ENCODE data around the gene FBXO40.

The FBXO40 gene

GRCh38 chr3:121619691-121620090, 26.5 kb downstream of the FBXO40 start:
- ATAC-seq: no peak

DNA sequence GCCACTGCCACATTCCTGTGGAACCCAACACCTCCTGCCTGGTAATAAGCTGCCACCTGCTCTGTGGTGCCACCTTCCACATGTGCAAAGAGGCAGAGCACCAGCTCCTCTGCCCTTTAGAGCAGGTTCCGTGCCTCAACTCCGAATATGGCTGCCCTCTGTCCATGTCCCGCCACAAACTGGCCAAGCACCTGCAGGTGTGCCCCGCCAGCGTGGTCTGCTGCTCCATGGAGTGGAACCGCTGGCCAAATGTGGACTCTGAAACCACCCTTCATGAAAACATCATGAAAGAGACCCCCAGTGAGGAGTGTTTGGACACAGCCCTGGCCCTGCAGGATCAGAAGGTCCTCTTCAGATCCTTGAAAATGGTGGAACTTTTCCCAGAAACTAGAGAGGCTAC, 28.3 kb downstream of the FBXO40 start:
- no peak for ATAC-seq
- DNase-seq: no peak

More at GRCh38 chr3:121619691-121620090, 26.5 kb downstream of the FBXO40 start:
- no peak for DNase-seq

GRCh38 chr3:121624147-121624899, 31.1 kb downstream of the FBXO40 start:
- ATAC-seq: no peak
- DNase-seq: no peak

DNA sequence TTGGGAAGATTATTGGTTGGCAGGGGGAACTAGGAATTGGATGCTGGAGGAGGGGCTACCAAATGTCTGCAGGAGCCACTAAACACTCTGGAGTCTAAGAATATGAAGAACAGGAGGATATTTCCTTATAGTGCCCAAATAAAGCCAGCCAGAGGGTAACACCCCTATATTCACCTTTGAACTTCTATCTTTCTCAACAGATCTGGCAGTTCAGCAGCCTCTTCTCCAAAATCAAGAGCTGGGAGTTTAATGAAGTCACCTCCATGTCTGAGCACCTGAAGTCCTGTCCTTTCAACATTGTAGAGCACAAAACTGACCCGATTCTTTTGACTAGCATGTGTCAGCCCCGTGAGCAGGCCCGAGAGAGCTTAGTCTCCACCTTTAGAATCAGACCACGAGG, 33.3 kb downstream of the FBXO40 start:
- DNase-seq (no peak), ATAC-seq (no peak)

- no peak for ATAC-seq
- no peak for DNase-seq
Measured at GRCh38 chr3:121627211-121627610, 34.0 kb downstream of the FBXO40 start.

- no peak for DNase-seq
- no peak for ATAC-seq
Measured at GRCh38 chr3:121627622-121628021, 34.4 kb downstream of the FBXO40 start.

DNA sequence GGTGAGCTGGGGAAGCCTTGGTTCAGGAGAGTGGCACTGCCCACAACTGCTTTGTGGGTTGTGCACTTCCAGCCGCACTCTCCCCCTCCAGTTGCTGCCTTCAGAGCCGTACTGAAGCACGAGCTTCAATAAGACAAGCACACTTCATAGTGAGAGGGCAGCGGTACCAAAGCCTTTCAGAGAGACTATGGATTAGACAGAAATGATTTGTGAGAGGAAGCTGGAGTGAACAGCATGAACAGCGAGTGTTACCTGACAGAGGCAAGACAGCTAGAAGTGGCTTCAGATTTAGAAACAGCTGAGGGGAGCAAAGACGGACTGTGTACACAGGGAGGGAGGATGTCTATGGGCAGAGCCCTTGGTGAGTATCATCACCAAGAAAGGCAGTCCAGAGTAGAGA, 36.4 kb downstream of the FBXO40 start:
- DNase-seq: no peak
- no peak for ATAC-seq

GRCh38 chr3:121630355-121630754, 37.2 kb downstream of the FBXO40 start:
- DNase-seq (no peak), ATAC-seq (no peak)

DNA sequence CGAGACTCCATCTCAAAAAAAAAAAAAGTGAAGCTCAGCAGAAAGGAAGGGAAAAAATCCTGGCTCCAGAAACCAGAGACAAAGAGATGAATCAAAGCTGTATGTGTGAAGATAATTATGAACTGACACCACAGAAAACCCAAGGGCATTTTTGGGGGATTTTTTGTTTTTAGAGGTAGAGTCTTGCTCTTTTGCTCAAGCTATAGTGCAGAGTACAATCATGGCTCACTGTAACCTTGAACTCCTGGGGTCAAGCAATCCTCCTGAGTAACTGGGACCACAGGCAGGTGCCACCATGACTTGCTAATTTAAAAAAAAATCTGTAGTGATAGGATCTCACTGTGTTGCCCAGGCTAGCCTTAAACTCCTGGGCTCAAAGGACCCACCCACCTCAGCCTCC, 44.7 kb downstream of the FBXO40 start:
- DNase-seq (no peak), ATAC-seq (peak; percentile 28)

DNA sequence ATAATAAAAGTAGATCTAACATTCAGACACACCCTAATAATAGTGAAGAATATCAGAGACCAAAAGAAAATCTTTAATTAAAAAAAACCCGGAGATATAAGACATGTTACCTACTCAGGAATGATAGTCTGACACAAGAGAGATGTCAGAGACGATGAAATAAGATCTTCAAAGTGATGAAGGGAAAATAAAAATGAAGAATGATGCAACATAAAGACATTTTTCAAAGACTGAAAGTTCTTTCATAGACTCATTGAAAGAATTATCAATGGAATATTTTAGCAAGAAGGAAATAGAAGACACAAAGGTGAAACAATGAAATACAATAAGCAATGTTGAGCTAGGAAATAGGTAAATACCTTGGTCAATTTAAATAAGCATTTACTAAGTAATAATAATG, 47.9 kb downstream of the FBXO40 start:
- ATAC-seq (no peak), DNase-seq (no peak)

- ATAC-seq (no peak), DNase-seq (no peak)
Measured at GRCh38 chr3:121642601-121643314, 49.6 kb downstream of the FBXO40 start.

- peak; percentile 23 for ATAC-seq
- DNase-seq: no peak
Measured at GRCh38 chr3:121645054-121645453, 51.9 kb downstream of the FBXO40 start.

DNA sequence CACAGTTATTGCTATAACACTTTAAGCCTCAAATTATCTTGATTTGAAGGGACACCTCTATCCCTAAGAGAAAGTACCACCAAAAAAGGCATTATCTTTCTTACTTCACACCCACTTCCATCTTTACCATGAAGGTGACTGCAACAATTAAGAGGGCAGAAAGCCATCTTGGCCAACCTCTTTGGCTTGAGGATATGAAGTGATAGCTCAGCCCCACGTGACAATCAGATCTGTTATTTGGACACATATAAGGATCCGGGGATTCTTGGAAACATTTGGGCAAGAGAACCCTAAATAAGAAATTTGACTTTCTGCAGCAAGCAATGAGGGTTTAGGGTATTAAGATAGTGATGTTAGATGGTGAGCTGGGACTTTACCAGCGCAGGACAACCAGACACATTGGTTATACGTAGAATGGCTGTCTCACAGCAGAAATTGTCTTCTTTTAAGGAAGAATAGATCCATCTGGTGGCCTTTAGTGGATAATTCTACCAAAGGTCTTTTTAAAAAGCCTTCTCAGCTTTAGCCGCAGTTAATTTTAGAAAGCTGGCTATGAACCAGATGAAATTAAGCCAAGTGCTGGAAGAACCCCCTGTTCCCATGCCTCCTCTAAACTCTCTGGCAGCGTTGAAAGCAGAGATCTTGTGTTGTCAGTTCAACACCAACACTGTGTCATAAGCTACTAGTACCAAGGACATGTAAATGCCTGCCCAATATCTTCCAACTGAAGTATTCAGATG, 55.2 kb downstream of the FBXO40 start:
- ATAC-seq (no peak), DNase-seq (no peak)

DNA sequence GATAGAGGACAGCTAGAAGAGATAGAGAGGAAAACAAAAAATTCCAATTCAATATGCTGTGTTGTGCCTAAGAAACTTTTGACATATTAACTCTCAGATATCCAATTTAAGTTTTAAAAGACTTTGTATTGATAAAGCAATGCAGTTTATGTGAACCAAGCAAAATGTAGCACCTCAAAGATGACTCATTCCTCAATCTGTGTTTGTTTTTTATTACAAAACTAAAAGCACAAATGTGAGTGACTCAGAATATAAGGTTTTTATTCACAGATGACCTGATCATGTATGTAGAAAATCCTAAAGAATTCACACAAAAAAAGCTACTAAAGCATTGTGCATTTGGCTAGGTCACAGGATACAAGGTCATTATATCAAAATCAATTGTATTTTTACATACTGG, 56.5 kb downstream of the FBXO40 start:
- DNase-seq (no peak), ATAC-seq (no peak)

GRCh38 chr3:121651684-121652083, 58.5 kb downstream of the FBXO40 start:
- ATAC-seq: no peak

DNA sequence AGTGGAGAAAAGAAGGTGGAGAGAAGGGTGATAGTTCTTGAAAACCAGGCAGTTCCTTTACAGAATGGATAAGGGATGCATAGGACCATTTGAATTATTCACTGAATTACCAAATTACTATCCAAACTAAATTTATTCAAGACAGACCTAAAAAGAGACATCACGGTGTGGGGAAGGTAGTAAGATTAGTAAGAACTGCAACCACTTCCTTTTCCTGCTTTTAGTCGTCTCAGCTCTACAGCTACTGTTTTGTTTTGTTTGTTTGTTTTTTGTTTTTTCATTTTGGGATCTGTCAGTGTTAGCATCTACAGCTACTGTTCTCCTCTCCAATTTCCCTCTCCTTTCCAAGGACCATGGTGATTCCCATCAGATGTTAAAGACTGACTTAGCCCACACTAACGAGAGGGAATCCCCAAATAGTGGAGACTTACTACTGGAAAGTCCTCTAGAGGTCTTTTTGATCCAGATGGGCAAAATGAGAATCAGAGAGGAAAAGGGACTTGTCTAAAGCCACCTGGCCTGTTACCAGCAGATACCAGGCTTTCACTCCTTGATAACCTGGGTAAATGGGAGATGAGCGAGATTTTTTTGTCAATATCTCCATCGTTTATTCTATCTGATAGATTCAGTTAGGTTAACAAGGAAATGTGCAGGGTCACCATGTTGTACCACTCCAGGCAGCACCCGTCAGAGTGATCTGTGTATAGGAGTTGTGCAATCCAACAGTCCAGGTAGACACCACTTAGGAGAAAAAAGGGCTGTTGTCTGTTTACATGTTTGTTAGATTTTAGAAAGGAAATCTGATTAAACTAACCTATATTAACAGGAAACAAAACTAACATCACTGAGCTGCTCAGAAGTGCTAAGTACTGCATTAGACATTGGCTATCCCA, 61.6 kb downstream of the FBXO40 start:
- ATAC-seq: peak; percentile 83
- DNase-seq: no peak

More at GRCh38 chr3:121651684-121652083, 58.5 kb downstream of the FBXO40 start:
- no peak for DNase-seq

DNA sequence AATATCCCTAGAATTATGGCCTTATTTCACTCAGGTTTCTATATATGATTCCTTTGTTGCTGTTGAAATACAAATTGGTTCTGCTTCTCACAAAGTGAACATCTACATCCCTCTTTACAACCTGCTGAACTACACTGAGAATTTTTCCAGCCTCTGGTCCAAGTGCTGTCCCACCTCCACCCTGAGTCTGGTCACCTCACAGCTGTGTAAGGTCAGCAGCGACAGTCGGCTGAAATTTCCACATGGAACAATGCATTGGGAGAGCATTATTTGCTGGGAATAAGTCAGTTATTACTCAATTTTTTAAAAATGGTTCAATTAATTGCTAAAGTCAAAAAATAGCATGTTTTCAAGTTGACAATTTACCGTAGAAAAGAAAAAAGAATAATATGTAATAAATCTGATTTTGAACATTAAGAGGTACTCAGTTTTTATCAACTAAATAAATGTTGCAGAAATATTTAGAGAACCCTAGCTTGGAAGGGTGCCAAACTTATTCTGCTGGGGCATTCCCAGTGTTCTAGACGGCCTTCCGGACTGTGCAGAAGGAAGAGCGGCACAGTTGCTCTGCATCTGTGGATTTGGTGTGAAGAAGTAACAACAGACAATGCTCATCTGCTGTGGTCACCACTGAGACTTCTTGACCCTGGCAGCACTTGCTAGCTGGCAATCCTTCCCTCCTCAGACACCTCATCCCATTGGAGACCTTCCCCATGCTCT, 65.7 kb downstream of the FBXO40 start:
- DNase-seq: no peak
- ATAC-seq: no peak

GRCh38 chr3:121659586-121659985, 66.4 kb downstream of the FBXO40 start:
- ATAC-seq (no peak), DNase-seq (no peak)

DNA sequence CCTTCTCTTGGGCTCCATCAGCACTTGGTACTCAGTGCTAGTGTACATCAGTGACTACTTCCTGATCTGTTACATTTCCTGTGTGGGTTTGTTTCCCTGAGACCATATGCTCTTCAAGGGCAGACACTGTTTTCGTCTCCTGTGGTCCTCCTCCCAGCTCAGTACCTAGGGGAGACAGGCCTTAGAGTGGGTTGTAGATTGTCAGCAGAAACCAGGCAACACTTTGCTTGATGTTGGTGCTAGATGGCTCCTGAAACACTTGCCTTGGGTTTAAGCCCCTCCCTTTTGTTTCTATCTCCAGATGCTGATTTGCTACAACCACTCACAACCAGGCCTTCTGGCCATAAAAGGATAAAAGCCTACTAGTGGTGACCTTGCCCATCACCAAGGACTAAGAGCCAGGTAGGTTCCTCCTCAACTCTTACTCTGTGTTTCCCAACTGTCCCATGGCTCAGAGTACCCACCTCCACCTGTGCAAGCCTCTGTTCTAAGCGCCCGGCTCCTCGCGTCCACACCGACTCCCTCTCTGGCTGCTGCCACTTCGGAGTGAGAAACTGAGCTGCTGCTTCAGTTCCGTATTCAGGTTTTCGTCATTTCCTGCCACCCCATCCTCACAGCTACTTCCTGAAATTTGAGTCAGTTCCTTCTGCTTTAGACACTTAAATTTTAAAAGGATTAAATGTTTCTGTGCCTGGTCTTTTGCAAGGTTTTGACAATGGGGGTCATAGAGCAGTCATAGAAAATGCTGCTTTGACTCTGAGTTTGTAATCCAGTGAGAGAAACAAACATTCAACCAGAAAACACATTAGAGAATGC, 67.4 kb downstream of the FBXO40 start, which contains the start of gene HCLS1:
TSS of gene HCLS1 (minus strand) at position 548 of the 816 bp plus-strand sequence. CDS start 2,556 bp downstream, outside the sequence.
- ATAC-seq (peak; percentile 89), DNase-seq (peak; percentile 74)

GRCh38 chr3:121661376-121661775, 68.2 kb downstream of the FBXO40 start:
- ATAC-seq: no peak
- no peak for DNase-seq
